ENCODE results near the gene TEX35. TPM values are rescaled to one million over a fixed set of nuclear protein-coding genes. Genes with fewer than 3 reads are reported as not detected.

TEX35 gene
- total RNA-seq, 2 experiments from 2014 or later, result not detected

DNA sequence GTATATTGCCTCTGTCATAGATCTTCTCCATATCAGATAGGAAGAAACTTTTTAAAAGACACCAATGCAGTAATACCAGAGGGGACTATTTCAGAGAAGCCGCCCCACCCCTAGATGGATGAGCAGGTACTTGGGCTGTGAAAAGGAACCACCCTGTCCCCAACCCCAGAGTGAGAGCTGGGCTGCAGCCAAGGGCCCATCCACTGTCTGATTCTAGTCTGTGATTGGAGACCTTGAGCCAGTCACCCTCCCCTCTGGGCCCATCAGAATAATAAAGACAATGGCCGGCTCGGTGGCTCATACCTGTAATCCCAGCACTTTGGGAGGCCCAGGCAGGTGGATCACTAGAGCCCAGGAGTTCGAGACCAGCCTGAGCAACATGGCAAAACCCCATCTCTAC is 21.2 kb upstream of the TEX35 start:
- Histone ChIP-seq H3K79me2 (ENCODE audit: insufficient read depth, low read depth, low read length) (no peaks in the 10 kb centered on the region), H3K4me1 (ENCODE audit: insufficient read depth, low read length, poor library complexity, severe bottlenecking) (no peaks in the 10 kb centered on the region), H2AFZ (ENCODE audit: low read length) (no peak overlapping the region), H3K9me3 (ENCODE audit: low read length) (no peaks in the 10 kb centered on the region), H3K36me3 (ENCODE audit: insufficient read depth, low read length) (no peaks in the 10 kb centered on the region), H3K4me2 (ENCODE audit: low read length) (no peak overlapping the region), H3K4me3 (ENCODE audit: low read depth, low read length, poor library complexity, severe bottlenecking) (no peak overlapping the region), H3K9me2 (ENCODE audit: insufficient read depth, low read length) (no peaks in the 10 kb centered on the region), H3K27ac (ENCODE audit: low read depth, low read length, poor library complexity, severe bottlenecking) (no peak overlapping the region), H4K20me1 (ENCODE audit: insufficient read depth, low read length) (no peaks in the 10 kb centered on the region)
- intact Hi-C loops (cut with micrococcal nuclease; ENCODE audit: unreplicated experiment), result no loop called here
- no peak for TF ChIP-seq EZH2phosphoT487 (IDR thresholded peaks at IDR 0.05; ENCODE audit: borderline replicate concordance, low read depth, low read length)
- TF ChIP-seq, protein P1, sequence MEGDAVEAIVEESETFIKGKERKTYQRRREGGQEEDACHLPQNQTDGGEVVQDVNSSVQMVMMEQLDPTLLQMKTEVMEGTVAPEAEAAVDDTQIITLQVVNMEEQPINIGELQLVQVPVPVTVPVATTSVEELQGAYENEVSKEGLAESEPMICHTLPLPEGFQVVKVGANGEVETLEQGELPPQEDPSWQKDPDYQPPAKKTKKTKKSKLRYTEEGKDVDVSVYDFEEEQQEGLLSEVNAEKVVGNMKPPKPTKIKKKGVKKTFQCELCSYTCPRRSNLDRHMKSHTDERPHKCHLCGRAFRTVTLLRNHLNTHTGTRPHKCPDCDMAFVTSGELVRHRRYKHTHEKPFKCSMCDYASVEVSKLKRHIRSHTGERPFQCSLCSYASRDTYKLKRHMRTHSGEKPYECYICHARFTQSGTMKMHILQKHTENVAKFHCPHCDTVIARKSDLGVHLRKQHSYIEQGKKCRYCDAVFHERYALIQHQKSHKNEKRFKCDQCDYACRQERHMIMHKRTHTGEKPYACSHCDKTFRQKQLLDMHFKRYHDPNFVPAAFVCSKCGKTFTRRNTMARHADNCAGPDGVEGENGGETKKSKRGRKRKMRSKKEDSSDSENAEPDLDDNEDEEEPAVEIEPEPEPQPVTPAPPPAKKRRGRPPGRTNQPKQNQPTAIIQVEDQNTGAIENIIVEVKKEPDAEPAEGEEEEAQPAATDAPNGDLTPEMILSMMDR (conservative IDR thresholded peaks at IDR 0.05; ENCODE audit: low read length), result no peak
- BruUV-seq (replicated peaks), result no TSS peak
- POLR2A ChIA-PET, result no interaction called here
- DNase-seq (ENCODE audit: low spot score), result no peak
- CTCF ChIA-PET (ENCODE audit: unreplicated experiment), result no interaction called here

DNA sequence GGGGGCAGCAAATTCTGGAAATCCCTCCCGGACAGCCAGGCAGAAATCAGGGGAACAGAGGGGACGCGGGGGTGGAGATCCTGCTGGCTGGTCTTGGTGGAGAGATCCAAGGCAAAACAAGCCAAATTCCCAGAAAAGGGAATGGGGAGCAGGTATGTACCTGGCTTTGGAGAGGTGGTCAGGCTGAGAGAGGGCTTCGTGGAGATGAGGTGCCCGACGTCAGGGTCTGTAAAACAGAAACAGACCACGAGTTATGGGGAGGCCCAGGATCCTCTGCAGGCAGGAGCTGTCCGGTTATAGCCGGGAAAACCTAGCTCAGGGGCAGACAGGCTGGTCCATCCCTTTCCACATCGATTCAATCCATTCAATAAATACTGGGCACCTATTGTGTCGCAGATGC is 20.6 kb upstream of the TEX35 start:
- POLR2A ChIA-PET, result interaction anchor here (0.8 kb wide), 1 partner anchor 510 kb away, joined by 3 read pairs; no protein-coding TSS in a partner anchor
- Histone ChIP-seq H4K20me1 (ENCODE audit: insufficient read depth, low read length) (no peaks in the 10 kb centered on the region), H3K36me3 (ENCODE audit: insufficient read depth, low read length) (no peaks in the 10 kb centered on the region), H3K9me2 (ENCODE audit: insufficient read depth, low read length) (no peaks in the 10 kb centered on the region), H3K9me3 (ENCODE audit: low read length) (no peaks in the 10 kb centered on the region), H3K4me2 (ENCODE audit: low read length) (no peak overlapping the region), H3K27ac (ENCODE audit: low read depth, low read length, poor library complexity, severe bottlenecking) (no peak overlapping the region), H3K4me1 (ENCODE audit: insufficient read depth, low read length, poor library complexity, severe bottlenecking) (no peaks in the 10 kb centered on the region), H2AFZ (ENCODE audit: low read length) (no peak overlapping the region), H3K4me3 (ENCODE audit: low read depth, low read length, poor library complexity, severe bottlenecking) (no peak overlapping the region), H3K79me2 (ENCODE audit: insufficient read depth, low read depth, low read length) (no peaks in the 10 kb centered on the region)
- TF ChIP-seq EZH2phosphoT487 (IDR thresholded peaks at IDR 0.05; ENCODE audit: borderline replicate concordance, low read depth, low read length), result no peak
- TF ChIP-seq, protein P1 (conservative IDR thresholded peaks at IDR 0.05; ENCODE audit: low read length), result no peak
- no TSS peak for BruUV-seq (replicated peaks)
- CTCF ChIA-PET (ENCODE audit: unreplicated experiment), result no interaction called here
- DNase-seq (ENCODE audit: low spot score), result no peak
- intact Hi-C loops (cut with micrococcal nuclease; ENCODE audit: unreplicated experiment), result no loop called here

GRCh38 chr1:178493301-178493741 is 19.6 kb upstream of the TEX35 start:
- H3K4me2 ChIP-seq (ENCODE audit: low read length), result no peak overlapping the region
- DNase-seq (ENCODE audit: low spot score), result no peak
- no peak overlapping the region for H2AFZ ChIP-seq (ENCODE audit: low read length)
- BruUV-seq (replicated peaks), result no TSS peak
- TF ChIP-seq EZH2phosphoT487 (IDR thresholded peaks at IDR 0.05; ENCODE audit: borderline replicate concordance, low read depth, low read length), result no peak
- TF ChIP-seq, protein P1 (conservative IDR thresholded peaks at IDR 0.05; ENCODE audit: low read length), result no peak
- H3K9me2 ChIP-seq (ENCODE audit: insufficient read depth, low read length), result no peaks in the 10 kb centered on the region
- no peaks in the 10 kb centered on the region for H4K20me1 ChIP-seq (ENCODE audit: insufficient read depth, low read length)
- no peaks in the 10 kb centered on the region for H3K4me1 ChIP-seq (ENCODE audit: insufficient read depth, low read length, poor library complexity, severe bottlenecking)
- ChIA-PET POLR2A (no interaction called here), CTCF (ENCODE audit: unreplicated experiment) (no interaction called here)
- no peaks in the 10 kb centered on the region for H3K79me2 ChIP-seq (ENCODE audit: insufficient read depth, low read depth, low read length)
- no peaks in the 10 kb centered on the region for H3K36me3 ChIP-seq (ENCODE audit: insufficient read depth, low read length)
- no peak overlapping the region for H3K27ac ChIP-seq (ENCODE audit: low read depth, low read length, poor library complexity, severe bottlenecking)
- no peaks in the 10 kb centered on the region for H3K9me3 ChIP-seq (ENCODE audit: low read length)
- no peak overlapping the region for H3K4me3 ChIP-seq (ENCODE audit: low read depth, low read length, poor library complexity, severe bottlenecking)
- intact Hi-C loops (cut with micrococcal nuclease; ENCODE audit: unreplicated experiment), result no loop called here
